HG03342 (cell line): Measurements from ENCODE around the gene LIMCH1.
A peak's percentile ranks its signal among the peaks of the same experiment; 100 is the strongest.
"Not testable (repeated sequence)": the region's sequence is repeated elsewhere in the genome, so short reads cannot be mapped to it uniquely, and the experiment has no call there.

Source experiments
- ATAC-seq: cut with Tn5 transposase; IDR thresholded peaks from one replicate; pipeline ENCODE4 v1.9.1; 2021; ENCODE audit warnings: mild to moderate bottlenecking, moderate library complexity; ENCODE audit not compliant: unreplicated experiment

LIMCH1 gene

GRCh38 chr4:41668024-41668423 is 130.1 kb downstream of the LIMCH1 start:
- ATAC-seq, result no peak

- ATAC-seq, result no peak
Measured at GRCh38 chr4:41670530-41670929, 132.6 kb downstream of the LIMCH1 start.

- ATAC-seq, result no peak
Measured at GRCh38 chr4:41670982-41671381, 133.0 kb downstream of the LIMCH1 start.

DNA sequence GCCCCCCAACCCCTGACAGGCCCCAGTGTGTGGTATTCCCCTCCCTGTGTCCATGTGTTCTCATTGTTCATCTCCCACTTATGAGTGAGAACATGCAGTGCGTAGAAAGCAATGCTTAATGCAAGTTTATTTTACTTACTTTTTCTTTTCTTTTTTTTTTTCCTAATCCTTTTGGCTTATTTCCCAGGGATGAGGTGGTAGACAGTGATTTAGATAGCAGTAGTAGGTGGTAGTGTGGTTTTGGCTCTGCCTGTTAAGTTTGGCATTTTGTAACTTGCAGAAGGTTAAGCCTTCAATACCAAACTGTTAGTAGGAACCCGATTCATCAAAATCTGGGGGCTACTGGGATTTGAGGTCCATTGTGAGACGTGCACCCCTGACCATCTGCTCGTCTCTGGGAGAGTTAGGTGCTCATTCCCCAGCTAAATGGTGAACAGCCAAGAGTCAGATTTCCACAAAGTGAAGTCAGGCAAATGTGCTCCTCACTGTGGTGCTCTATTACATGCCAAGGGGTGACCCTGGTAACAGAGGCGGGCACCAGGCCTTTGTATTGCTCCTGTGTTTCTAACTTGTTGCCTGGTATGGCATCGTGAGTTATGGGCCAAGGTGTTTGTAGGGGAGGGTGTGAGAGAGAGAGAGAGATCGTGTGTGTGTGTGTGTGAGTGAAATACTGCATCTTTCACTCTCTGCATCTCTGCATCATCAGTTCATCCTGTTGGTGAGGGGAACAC is 140.3 kb downstream of the LIMCH1 start:
- no peak for ATAC-seq

GRCh38 chr4:41678951-41679350 is 141.0 kb downstream of the LIMCH1 start:
- no peak for ATAC-seq

DNA sequence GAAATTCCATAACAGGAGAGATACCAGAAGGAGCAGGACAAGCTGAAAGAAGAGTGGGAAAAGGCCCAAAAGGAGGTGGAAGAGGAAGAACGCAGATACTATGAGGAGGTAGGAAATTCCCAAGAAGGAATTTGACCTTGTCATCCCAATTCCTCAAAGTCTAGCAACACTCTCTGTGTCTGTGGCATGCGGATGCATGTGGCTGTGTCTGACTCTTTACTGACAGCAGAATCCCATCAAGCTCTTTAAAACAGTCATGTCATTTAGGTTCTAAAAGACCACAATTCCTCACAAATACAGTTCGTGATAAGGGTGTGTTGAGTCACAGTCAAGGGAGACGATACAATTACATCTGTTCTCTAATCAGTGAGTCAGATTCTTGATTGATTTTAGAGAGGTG is 142.0 kb downstream of the LIMCH1 start:
- no peak for ATAC-seq

DNA sequence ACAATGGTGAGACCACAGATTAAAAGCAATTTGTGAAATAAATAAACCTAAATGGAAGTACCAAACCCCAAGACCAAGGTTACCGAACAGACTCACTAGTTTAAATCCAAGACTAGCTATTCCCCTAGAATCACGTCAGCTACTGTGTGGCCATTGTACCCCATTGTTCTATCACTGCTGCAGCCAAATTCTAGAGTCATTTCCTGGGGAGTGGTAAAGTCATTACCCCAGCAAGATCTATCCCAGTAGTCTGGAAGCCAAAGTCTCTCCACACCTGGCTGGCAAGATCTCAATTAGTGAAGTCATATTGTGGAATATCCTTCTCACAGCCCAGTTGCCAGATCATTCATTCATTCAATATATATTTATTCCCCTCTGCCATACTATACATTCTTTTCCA is 143.1 kb downstream of the LIMCH1 start:
- no peak for ATAC-seq

DNA sequence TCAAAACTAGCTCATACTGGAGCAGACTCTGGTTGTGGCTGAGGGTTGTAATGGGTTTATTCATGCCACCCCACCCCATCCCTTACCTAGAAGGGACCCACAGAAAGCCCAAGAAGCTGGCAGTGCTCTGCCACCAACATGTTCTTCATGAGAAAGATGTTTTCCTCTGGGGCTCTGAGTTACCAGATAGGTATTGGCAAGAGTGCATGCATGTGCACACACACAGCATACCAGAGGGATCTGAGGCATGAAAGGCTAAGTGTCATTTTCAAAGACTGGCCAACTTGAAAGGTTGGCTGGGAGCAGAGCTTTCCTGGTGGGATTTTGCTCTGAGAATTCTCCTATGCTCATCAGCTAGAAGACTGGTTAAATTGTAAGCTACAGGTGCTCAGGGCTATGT is 145.4 kb downstream of the LIMCH1 start:
- ATAC-seq, result no peak

DNA sequence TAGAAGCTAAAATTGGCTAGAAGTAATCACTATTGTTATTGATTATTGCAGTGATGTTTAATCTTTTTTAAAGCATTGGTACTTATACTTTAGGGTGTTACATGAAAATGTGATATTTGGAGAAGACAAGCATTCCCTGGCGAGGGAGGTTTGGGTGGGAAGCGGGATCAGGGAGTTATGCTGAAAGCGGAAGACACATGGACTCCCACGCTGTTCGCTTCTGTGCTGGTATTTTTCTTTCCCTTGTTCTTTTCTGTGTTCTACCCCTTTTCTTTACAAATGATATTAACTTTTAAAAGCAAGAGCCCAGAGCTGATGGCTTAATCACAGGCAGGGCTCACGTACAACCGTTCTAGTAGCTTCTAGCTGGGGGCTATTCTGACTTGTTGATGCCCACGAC is 148.9 kb downstream of the LIMCH1 start:
- no peak for ATAC-seq

- ATAC-seq, result no peak
Measured at GRCh38 chr4:41687971-41688370, 150.0 kb downstream of the LIMCH1 start.

- peak; percentile 87 for ATAC-seq
Measured at GRCh38 chr4:41692717-41693345, 154.9 kb downstream of the LIMCH1 start.

GRCh38 chr4:41693629-41694028 is 155.7 kb downstream of the LIMCH1 start:
- ATAC-seq, result no peak

GRCh38 chr4:41696131-41696530 is 158.2 kb downstream of the LIMCH1 start:
- no peak for ATAC-seq

- no peak for ATAC-seq
Measured at GRCh38 chr4:41696763-41697162, 158.8 kb downstream of the LIMCH1 start.

DNA sequence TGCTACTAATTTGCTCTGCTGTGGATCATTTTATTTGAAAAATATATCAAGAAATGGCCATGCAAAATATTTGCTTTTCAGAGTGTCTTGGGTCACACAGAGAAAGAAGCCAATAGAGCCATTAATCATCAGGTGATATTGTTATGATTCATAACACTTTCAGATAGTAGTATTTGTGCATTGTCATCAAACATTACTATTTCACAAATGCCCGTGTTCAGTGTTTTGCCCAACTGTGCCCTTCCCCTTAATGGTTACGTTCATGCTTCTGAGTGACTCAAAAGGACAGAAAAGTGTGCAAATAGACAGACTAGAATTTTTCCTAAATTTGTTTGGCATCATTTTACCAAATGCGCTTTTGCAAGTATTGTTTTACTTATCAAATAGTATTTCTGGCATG is 164.0 kb downstream of the LIMCH1 start:
- ATAC-seq, result no peak

- ATAC-seq, result no peak
Measured at GRCh38 chr4:41702770-41703169, 164.8 kb downstream of the LIMCH1 start.

GRCh38 chr4:41703785-41704184 is 165.8 kb downstream of the LIMCH1 start:
- no peak for ATAC-seq

DNA sequence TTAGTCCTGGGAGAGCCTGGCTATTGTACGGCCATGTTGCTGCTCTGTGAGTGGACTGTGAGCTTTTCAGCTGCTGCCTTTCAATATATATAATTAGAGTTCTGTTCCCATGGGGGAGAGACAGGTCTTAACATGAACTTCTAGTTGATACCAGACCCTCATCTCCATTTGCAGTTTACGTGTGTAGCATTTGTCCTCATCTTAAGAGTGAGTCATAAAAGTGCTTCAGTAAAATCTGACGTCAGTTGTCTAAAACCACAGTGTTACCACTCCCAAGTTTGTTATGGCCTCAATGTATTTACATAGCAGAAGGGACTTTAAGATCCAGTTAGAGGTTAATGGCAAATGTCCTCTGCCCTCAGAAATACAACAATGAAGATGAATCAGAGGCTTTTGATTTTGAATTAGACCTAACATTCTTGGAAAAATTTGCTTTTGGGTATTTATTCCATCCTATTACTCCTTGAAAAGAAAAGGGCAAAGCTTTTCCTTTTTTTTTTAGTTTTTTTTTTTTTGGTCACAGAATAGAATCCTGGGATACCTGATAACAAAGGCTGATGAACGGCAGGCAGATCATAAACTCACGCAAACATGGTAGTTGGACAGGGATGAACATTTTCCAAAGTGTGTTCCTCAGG is 172.0 kb downstream of the LIMCH1 start:
- ATAC-seq, result no peak

DNA sequence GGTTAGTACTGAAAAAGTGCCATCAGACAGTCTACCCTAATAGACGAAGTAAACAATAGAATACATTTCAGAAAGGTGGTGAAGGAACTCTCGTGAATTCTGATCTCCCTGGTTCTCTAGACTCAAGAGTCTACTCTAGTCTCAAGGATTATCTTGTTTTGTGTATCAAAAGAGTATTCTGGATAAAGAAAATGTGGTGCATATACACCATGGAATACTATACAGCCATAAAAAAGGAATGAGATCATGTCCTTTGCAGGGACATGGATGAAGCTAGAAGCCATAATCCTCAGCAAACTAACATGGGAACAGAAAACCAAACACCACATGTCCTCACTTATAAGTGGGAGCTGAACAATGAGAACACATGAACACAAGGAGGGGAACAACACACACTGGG is 173.7 kb downstream of the LIMCH1 start:
- not testable (repeated sequence) for ATAC-seq

DNA sequence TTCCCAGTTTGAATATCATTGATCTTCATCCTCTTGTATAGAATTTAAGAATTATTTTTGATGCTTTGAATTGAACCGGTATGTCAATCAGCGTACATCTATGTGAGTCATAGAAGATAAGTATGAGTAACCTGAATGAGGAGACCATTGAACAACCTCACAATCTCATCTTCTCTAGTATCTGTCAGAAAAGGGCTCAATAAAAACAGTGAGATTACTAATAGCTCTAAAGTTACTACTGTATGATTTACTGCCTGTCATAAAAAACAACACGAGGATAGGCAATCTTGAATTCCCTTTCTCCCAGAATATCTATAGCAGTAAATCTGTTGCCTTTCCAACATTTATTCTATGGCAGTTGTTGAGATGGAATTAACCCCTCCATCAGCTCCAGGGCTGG is 174.5 kb downstream of the LIMCH1 start:
- ATAC-seq, result no peak

DNA sequence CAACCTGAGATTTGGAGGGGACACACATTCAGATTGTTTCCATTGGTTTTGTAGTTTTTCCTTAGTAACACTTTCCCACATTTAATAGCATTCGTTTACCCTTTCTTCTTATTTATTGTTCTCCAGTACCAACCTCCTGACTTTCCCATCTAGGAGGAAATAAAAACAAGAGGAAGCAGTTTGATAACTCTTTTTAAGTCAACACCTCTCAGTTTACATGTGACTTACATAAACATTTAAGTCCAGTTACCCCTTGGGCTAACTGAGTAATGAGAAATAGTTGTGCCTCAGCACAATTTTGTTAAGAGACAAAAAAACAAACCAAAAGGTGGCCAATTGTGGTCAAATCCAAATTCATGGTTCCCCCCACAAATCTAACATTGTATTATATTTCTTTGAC is 175.8 kb downstream of the LIMCH1 start:
- ATAC-seq, result no peak

DNA sequence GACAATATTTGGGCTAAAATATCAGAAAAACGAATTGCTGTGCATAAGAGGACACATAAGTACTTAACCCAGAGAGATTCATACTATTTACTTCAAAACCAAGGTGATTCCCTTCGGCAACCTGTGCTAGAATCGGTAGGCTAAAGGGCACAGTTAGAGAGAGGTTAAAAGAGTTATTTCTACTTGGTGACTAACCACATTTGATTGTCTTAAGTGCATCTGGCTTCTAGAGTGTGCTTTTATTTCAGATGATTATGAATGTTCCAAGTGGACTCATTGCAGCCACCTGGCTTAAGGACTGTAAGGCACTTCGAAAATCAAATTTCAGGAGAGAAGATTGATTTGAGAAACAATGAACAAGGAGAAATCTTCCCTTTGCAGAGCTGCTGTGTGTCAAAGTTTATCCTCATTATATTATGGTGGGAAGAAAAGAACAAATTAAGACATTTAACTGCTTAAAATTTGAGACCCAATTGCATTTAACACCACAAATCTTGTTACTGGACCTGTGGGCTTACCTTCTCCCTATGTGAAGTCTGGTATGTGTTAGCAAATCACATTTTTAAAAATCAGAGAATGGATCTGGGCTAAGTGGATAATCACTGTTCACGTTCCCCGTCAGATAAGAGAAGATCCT is 176.5 kb downstream of the LIMCH1 start:
- no peak for ATAC-seq
